GF-D8 (cell line): ENCODE measurements around the gene PLOD3.

ENCODE experiments used
- DNase-seq: peaks from one replicate; lab custom pipeline; 2025; lab: John Stamatoyannopoulos, UW

PLOD3 gene

DNA sequence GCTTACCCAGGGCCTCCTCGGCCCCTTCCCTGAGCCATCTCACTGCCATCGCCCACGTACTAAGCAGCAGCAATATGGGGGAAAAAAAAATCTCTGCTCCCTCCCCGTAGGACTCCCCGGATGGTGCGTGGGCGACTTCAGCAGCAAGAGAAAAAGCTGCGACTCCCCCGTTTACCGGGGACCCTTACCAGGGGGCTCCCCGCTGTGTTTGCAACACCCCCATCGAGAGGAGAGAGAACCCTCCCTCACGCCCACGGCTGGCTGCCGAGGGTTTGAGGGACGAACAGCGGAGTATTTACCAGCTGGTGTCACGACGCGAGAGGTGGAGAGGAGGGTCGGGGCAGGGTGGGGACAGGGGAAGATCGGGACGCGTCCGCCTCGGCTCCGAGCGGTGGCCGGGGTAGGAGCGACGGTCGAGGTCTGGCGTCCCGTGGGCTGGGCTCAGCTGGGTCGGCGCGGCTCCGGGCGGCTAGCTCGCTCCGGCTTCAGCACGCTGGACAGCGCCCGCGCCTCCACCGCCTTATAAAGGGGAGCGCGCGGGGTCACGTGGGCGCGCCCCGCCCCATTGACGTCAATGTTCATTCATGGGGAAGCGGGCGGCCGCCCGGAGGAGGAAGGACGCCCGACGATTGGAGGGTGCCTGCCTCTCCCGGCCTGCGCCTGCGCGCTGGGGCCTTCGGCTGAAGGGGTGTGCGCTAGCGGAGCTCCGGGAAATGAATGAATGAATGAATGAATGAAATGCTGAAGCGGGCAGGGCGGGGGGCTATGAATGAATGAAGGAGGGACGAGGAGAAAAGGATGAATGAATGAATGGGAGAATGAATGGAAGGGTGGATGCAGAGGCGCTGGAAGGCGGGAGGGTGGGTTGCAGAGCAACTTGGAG, 52.1 kb downstream of the PLOD3 start, which contains the start of gene VGF:
TSS of gene VGF (minus strand) at position 495 of the 883 bp plus-strand sequence. CDS start 726 bp downstream, outside the sequence.
- DNase-seq = no peak

DNA sequence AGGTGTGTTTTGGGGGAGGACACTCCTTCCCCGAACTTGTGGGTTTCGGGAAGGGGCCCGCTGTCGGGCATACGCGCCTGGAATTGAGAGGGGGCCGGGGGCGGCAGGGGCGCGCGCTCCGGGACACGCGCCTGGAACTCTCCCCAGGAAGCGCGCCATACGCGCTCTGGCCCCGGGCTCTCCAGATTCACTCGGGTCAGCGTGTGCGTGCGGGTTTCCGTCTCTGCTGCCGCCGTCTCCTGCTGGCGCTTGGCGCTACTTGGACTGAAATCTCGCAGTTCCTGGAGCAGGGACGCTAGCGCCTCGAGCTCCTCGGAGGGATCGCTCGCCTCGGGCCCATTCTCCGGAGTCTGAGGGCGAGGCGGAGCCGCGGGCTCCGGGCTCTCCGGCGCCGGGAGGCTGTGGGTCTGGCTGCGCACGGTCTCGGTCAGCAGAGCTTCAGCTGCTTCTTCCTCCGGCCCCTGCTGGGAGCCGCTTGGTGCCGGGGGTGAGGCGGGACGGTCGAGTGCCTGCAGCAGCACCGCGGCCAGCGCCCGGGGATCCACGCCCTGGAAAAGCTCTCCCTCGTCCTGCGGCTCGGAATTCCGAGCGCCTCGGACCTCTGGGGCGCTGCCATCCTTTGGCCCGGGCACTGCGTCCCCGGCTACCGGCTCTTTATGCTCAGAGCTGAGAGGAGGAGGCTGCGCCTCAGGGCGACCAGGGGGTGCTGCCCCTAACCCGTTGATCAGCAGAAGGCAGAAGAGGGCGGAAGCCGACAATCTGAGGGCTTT, 53.1 kb downstream of the PLOD3 start:
- no peak for DNase-seq

DNA sequence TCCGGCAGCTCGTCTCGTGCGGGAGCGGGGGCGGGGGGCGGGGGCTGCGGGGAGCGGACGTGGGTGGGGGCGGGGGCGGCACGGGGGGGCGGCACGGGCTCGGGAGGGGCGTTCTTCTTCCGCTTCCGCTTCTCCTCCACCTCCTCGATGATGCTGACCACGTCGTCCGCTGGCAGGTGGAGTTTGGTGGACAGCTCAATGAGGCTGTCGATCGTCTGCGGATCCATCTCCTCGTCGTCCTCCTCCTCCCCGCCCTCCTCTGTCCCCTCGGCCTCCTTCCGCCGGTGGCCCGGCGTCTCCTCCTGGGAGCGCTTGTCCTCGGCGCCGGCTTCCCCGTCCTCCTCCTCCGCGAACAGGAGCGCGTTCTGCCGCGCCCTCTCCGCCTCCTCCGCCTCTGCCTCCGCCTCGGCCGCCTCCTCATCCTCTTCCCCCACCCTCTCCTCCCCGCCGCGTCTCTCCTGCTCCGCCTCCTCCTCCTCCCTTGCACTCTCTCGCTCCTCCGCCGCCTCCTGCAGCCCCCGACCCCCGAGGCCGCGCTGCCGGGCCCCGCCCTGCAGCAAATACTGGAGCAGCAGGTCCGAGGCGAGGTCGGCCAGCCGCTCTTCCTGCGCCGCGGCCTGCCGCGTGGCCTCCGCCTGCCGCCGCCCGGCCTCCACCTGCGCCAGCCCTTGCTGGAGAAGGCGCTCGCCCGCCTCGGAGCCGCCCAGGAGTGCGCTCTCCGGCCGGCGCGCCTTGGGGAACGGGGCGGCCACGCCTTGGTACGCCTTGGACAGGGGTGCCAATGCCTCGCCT, 53.9 kb downstream of the PLOD3 start:
- no peak for DNase-seq

DNA sequence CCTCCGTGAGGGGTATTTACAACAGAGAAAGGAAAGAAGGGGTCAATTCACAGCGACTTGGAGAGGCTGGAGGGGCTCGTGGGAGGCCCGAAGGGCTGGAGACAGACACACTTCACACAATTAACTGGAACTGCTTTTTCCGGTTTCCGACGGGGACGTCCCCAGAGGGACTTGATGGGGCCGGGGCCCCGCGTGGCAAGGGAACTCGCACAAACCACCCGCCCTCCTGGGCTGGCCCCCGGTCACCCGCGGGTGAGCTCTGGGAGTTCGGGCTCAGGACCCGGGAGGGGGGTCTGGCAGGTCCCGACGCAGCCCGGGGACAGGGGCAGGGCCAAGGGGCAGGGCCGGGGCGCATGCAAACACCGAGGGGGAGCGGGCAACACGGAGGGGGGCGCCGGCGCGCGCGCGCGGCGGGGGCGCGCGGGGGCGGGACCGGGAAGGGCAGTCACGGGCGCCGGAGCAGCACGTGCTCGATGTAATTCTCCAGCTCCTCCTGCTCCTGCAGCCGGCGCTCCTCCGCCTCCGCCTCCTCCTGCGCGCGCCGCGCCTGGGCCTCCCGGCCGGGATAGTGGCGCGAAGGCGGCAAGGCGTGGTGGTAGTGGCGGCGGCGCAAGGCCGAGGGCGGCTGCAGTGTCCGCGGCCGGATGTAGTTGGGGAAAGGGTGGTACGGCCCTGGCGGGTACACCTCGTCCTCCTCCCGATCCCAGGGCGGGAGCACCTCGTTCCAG, 54.7 kb downstream of the PLOD3 start:
- DNase-seq = no peak

DNA sequence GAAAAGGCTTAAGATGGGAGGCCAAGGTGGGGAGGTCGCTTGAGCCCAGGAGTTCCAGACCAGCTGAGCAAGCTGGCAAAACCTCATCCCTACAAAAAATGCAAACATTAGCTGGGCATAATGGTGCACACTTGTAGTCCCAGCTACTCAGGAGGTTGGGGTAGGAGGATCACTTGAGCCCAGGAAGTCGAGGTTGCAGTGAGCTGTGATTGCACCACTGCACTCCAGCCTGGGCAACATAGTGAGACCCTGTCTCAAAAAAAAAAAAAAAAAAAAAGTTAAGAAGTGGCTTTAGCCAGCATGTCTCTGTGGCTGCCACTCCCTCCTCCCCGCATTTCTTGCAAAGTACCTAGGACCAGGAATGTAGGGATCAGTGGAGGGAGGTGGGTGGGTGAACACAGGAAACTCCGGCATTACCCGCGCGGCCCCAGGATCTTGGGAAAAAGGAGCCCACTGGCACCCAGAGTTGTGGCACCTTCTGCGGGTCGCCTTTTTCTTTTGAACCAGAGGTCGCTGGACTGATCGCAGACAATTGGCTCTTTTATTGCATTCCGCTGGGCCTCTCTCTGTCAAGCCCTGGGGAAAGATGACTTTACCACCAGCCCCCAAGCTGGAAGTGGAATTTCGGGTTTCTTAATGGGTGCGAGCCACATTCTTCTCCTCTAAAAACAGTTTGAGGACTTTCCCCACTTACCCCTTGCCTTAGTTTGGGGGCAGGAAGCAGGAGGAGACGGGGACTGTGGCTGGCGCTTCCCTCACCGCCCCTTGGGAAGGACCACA, 55.5 kb downstream of the PLOD3 start:
- DNase-seq = no peak

DNA sequence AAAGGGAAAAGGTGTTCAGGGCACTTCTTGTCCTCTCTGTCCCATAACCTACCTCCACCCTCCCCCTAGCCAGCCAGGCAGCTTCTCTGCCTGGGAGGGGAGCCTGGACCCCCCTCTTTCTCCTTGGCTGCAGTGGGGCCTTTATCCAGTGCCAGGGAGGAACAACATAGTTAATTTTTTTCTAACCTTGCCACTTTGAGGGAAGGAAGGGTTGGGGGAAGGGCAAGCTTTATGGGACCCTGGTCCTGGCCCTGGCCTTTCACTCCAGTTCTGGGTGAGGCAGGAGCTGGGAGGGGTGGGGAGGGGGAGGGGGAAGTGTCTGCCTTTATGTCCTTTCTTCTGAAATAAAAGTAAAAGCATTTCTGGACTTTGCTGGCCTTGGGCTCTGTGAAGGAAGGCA, 56.5 kb downstream of the PLOD3 start:
- DNase-seq = no peak

DNA sequence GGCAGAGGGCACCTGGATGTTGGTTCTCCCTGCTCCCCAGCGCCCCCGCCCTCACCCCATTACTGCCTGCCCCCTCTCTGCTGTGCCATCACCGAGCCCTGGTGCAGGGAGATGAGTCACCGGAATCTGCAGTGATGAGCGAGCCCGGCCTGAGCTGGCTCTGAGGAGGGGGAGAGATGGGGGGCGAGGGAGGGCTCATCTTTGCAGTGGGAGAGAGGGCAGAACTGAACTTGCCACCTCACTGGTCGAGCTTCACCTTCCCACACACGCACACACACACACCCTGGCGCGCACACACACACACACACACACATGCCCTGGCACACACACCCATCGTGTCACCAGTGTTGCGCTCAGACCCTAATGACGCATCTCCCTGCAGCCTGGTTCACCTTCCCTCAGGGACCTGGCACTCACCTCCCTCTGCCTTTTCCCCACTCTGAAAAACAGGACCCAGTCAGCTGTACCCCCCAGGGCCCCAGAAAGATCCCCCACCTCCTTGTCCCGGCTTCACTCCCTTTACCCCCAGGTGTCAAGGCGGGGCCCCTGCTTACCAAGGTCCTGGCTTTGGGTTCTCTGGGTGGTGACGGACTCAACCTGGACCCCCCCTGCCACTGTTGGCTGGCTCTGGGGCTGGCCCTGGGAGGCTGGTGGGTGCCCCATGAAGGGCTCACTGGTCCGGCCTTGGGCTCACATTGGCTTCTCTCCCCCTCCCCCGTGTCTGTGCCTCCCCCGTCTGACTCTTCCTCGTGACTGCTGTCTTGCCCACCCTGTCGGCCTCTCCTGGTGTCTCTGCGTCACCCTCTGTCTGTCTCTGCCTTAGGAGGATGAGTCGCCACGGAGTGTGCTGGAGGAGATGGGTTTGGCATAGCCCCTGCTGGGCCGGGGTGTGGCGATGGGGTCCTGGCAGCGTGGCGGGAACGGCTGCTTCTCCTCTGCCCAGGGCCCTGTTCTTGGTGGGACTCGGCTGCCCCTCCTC, 57.4 kb downstream of the PLOD3 start:
- no peak for DNase-seq

DNA sequence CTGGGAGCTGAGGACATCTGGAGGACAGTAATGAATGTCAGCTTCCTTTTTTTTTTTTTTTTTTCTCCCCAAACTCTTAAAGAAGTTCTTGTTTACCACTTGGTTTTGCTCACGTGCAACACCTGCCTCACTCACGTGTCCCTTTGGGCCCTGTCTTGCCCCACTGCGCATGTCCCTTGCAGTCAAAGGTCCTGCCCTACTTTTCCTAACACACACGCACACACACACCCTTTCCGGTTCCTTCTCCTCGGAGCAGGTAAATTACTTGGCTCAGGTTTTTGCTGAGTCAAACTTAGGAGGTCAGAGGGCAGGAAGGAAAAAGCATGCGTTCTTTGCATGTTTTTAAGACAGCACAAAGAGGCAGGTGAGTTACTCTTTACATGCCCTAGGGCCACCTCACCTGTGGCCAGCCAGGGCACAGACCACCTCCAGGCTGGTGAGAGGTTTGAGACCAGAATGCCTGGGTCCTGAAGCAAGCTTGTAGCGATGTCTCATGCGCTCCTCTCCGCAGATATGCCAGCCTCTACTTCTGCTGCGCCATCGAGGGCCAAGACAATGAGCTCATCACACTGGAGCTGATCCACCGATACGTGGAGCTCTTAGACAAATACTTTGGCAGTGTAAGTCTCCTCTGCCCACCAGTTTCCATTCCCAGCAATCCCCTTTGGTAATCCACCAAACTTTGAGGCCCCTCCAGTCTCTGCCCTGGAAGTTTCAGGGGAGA, 60.4 kb downstream of the PLOD3 start:
- DNase-seq = no peak

DNA sequence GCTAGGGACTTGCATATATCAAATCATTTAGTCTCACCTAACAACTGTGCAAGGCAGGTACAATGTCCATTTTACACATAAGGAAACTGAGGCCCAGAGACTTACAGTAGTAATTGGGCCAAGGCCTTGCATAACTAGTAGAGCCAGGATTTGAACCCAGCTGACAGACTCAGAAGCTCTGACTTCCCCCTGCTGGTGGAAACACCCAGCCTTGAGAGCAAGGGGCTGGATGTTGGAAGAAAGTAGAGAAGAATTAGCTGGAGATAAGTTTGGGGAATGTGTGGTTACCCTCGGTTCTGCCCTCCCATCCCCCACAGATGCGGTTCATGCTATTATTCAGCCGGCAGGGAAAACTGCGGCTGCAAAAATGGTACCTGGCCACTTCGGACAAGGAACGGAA, 61.1 kb downstream of the PLOD3 start:
- DNase-seq = no peak
